ENCODE data around the gene CASZ1.

CASZ1 gene

DNA sequence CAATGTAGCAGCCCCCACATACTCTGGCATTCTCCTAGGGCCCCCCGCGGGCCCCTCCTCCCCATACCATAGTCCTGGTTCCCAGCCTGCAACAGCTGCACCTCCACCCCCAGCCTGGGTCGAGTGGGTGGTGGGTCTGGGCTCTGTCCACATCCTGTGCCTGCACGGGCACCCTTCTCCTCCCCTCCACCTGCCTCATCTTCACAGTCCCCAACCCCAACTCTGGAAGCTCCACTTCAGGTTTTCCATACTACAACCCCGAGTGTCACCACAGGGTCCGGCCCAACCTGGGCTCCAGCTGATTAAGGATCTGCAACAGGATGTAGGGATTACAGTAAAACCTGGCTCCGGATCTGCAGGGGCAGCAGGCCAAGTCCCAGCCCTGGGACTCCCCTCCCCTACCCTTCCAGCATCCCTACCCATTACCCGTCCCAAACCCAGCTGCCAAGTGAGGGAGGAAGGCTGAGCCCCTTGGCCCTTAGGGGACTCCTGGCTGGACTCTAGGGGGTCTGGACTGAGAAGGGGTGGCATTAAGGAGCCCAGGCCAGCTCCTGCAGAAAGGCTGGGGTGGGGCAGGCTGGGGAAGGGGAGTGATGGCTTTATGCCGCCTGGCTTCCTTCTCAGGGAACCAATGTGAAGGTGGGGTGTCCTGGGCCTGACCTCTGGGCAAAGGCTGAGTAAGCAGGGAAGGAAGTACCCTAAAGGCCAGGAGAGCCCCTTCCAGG lies 116.8 kb downstream of the CASZ1 start:
- no peak overlapping the region for H3K4me2 ChIP-seq
- TF ChIP-seq, protein P1, sequence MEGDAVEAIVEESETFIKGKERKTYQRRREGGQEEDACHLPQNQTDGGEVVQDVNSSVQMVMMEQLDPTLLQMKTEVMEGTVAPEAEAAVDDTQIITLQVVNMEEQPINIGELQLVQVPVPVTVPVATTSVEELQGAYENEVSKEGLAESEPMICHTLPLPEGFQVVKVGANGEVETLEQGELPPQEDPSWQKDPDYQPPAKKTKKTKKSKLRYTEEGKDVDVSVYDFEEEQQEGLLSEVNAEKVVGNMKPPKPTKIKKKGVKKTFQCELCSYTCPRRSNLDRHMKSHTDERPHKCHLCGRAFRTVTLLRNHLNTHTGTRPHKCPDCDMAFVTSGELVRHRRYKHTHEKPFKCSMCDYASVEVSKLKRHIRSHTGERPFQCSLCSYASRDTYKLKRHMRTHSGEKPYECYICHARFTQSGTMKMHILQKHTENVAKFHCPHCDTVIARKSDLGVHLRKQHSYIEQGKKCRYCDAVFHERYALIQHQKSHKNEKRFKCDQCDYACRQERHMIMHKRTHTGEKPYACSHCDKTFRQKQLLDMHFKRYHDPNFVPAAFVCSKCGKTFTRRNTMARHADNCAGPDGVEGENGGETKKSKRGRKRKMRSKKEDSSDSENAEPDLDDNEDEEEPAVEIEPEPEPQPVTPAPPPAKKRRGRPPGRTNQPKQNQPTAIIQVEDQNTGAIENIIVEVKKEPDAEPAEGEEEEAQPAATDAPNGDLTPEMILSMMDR (conservative IDR thresholded peaks at IDR 0.05; ENCODE audit: low read depth, low read length) = no peak
- H3K27ac ChIP-seq = no peak overlapping the region
- H2AFZ ChIP-seq (ENCODE audit: low read depth) = no peak overlapping the region
- H3K27me3 ChIP-seq (ENCODE audit: insufficient read depth, low read depth) = peaks cover 96% of the 10 kb centered on the region
- H3K4me3 ChIP-seq (IDR thresholded peaks at IDR 0.05; ENCODE audit: insufficient read depth, low read depth, low read length) = no peak overlapping the region
- H3K4me1 ChIP-seq (ENCODE audit: low read depth, poor library complexity, severe bottlenecking) = no peaks in the 10 kb centered on the region
- H3K79me2 ChIP-seq (ENCODE audit: insufficient read depth, low read depth) = no peaks in the 10 kb centered on the region
- no peak overlapping the region for H3K9ac ChIP-seq
- no peaks in the 10 kb centered on the region for H3K36me3 ChIP-seq (ENCODE audit: insufficient read depth)
- H4K20me1 ChIP-seq (ENCODE audit: insufficient read depth) = no peaks in the 10 kb centered on the region

DNA sequence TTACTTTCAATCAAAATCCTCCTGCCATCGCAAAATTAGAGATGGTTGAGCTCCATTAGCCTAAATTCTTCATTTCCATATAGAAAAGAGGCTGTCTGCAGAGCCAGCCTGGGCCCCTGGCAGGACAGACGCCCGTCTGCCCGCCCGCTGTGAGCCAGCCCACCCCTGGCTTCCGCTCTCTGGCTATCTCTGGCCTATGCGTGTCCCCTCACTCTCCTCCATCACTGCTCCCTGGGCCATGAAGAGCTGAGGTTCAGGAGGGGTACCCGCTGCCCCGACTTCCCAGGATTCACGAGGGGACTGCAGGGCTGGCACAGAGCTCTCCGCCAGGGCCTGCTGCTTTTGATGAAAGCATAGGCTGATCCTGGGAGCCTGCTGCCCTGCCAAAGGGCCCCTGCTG lies 117.6 kb downstream of the CASZ1 start:
- H3K36me3 ChIP-seq (ENCODE audit: insufficient read depth) = no peaks in the 10 kb centered on the region
- peaks cover 96% of the 10 kb centered on the region for H3K27me3 ChIP-seq (ENCODE audit: insufficient read depth, low read depth)
- H3K4me2 ChIP-seq = no peak overlapping the region
- no peaks in the 10 kb centered on the region for H3K4me1 ChIP-seq (ENCODE audit: low read depth, poor library complexity, severe bottlenecking)
- H3K9ac ChIP-seq = no peak overlapping the region
- TF ChIP-seq, protein P1 (conservative IDR thresholded peaks at IDR 0.05; ENCODE audit: low read depth, low read length) = no peak
- no peaks in the 10 kb centered on the region for H3K79me2 ChIP-seq (ENCODE audit: insufficient read depth, low read depth)
- H3K4me3 ChIP-seq (IDR thresholded peaks at IDR 0.05; ENCODE audit: insufficient read depth, low read depth, low read length) = no peak overlapping the region
- no peaks in the 10 kb centered on the region for H4K20me1 ChIP-seq (ENCODE audit: insufficient read depth)
- no peak overlapping the region for H2AFZ ChIP-seq (ENCODE audit: low read depth)
- no peak overlapping the region for H3K27ac ChIP-seq

DNA sequence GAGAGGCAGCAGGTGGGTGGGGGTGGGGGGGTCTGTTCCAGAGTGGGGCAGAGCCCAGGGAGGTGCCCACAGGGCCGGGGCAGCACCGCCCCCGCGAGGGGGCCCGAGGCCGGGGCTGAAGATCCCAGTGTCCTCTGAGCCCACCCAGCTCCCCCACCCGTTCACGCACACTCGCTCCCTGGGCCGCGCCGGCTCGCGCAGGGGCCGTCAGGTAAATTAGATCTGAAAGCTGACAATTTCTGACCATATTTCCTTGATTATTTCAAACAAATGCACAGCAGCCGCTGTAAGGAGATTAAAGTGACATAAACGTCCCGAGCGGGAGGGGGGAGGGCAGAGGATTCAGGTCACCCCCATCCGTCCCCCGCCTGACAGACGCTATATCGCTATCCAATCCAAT lies 118.0 kb downstream of the CASZ1 start:
- Histone ChIP-seq H3K4me1 (ENCODE audit: low read depth, poor library complexity, severe bottlenecking) (no peaks in the 10 kb centered on the region), H3K27ac (no peak overlapping the region), H2AFZ (ENCODE audit: low read depth) (no peak overlapping the region), H3K79me2 (ENCODE audit: insufficient read depth, low read depth) (no peaks in the 10 kb centered on the region), H3K9ac (no peak overlapping the region), H3K36me3 (ENCODE audit: insufficient read depth) (no peaks in the 10 kb centered on the region), H4K20me1 (ENCODE audit: insufficient read depth) (no peaks in the 10 kb centered on the region), H3K4me3 (IDR thresholded peaks at IDR 0.05; ENCODE audit: insufficient read depth, low read depth, low read length) (no peak overlapping the region), H3K27me3 (ENCODE audit: insufficient read depth, low read depth) (peaks cover 96% of the 10 kb centered on the region), H3K4me2 (no peak overlapping the region)
- TF ChIP-seq, protein P1 (conservative IDR thresholded peaks at IDR 0.05; ENCODE audit: low read depth, low read length) = no peak

DNA sequence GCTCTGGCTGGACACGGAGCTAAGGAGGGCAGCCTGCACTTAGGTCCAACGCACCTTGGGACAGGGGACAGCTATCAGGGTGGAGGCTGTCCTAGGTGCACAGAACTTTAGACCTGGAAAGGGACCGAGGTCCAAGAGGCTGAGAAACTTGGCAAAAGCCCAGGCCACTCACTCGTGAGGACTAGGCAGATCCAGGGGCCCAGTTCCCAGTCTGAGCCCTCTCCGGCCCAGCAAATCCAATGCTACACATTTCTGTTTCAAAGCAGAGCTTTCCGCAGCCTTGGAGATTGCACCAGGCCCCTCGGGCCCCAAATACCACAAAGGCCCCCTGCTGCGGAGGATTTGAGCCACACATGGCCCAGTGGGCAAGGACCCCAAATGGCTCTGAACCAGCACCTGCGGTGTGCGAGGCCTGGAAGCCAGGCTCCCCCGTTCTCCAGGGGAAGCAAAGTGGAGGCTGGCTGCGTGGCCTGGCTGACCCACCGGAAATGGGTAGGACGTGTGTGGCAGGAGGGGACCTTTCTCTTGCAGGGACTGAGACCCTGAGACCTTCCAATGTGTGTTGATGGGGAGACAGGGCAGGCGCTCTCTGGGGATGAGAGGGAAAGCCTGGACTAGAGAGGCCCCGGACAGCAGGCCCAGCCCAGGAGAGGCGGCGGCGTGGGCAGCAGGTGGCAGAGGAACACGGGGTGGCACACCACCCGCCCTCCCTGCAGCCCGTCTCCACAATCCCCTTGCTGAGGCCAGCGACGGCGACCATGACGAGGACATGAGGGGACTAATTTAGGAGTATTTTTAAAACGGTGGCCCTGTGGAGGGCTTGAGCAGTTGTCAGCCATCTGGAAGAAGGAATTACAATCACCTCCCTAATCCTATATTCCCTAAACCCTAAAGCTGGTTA lies 118.7 kb downstream of the CASZ1 start:
- no peak overlapping the region for H3K27ac ChIP-seq
- TF ChIP-seq, protein P1 (conservative IDR thresholded peaks at IDR 0.05; ENCODE audit: low read depth, low read length) = no peak
- H3K36me3 ChIP-seq (ENCODE audit: insufficient read depth) = no peaks in the 10 kb centered on the region
- H3K4me1 ChIP-seq (ENCODE audit: low read depth, poor library complexity, severe bottlenecking) = no peaks in the 10 kb centered on the region
- H2AFZ ChIP-seq (ENCODE audit: low read depth) = no peak overlapping the region
- peaks cover 96% of the 10 kb centered on the region for H3K27me3 ChIP-seq (ENCODE audit: insufficient read depth, low read depth)
- no peak overlapping the region for H3K4me2 ChIP-seq
- no peaks in the 10 kb centered on the region for H3K79me2 ChIP-seq (ENCODE audit: insufficient read depth, low read depth)
- H3K4me3 ChIP-seq (IDR thresholded peaks at IDR 0.05; ENCODE audit: insufficient read depth, low read depth, low read length) = no peak overlapping the region
- H4K20me1 ChIP-seq (ENCODE audit: insufficient read depth) = no peaks in the 10 kb centered on the region
- H3K9ac ChIP-seq = no peak overlapping the region
